MM.1S (cell line): ENCODE results near the gene TRAPPC3.

Source experiments
- DNase-seq: peaks from one replicate; pipeline ENCODE4 v3.0.0-alpha.2; 2015
- H2AFZ ChIP-seq: fragments of 300-600 bp; sonication (generic); 2 replicates; pipeline ENCODE4 v1.6.0; 2016; ENCODE audit warnings: antibody characterized with exemption, low read length
- H3F3A ChIP-seq: fragments of 300-600 bp; sonication (generic); 2 replicates; pipeline ENCODE4 v1.6.1; 2016; ENCODE audit warnings: mild to moderate bottlenecking, antibody characterized with exemption, low read length, moderate library complexity, mixed read lengths; ENCODE audit not compliant: insufficient read depth
- H3K27ac ChIP-seq: fragments of 300-600 bp; sonication (generic); 2 replicates; pipeline ENCODE4 v1.5.1; 2016; ENCODE audit warnings: mild to moderate bottlenecking, low read length
- H3K27me3 ChIP-seq: fragments of 300-600 bp; sonication (generic); replicated peaks from 2 replicates; pipeline ENCODE4 v1.6.0; 2016; ENCODE audit warnings: low read length; ENCODE audit not compliant: insufficient read depth
- H3K36me3 ChIP-seq: fragments of 300-600 bp; sonication (generic); replicated peaks from 2 replicates; pipeline ENCODE4 v1.6.1; 2016; ENCODE audit warnings: mild to moderate bottlenecking, low read length, mixed read lengths; ENCODE audit not compliant: insufficient read depth
- H3K4me1 ChIP-seq: fragments of 300-600 bp; sonication (generic); 2 replicates; pipeline ENCODE4 v1.6.1; 2016; ENCODE audit warnings: low read length, mixed read lengths
- H3K4me2 ChIP-seq: fragments of 300-600 bp; sonication (generic); 2 replicates; pipeline ENCODE4 v1.6.0; 2016; ENCODE audit warnings: low read depth, low read length
- H3K4me3 ChIP-seq: fragments of 300-600 bp; sonication (generic); 2 replicates; pipeline ENCODE4 v1.5.1; 2016; ENCODE audit warnings: low read length, mixed read lengths
- H3K79me2 ChIP-seq: fragments of 300-600 bp; sonication (generic); 2 replicates; pipeline ENCODE4 v1.6.1; 2016; ENCODE audit warnings: mixed run types, low read length, mixed read lengths
- H3K9ac ChIP-seq: fragments of 300-600 bp; sonication (generic); 2 replicates; pipeline ENCODE4 v1.6.1; 2016; ENCODE audit warnings: low read length, mixed read lengths
- H3K9me2 ChIP-seq: fragments of 300-600 bp; sonication (generic); replicated peaks from 2 replicates; pipeline ENCODE4 v1.6.1; 2016; ENCODE audit warnings: mild to moderate bottlenecking, low read length, mixed read lengths; ENCODE audit not compliant: insufficient read depth
- H3K9me3 ChIP-seq: fragments of 300-600 bp; sonication (generic); replicated peaks from 2 replicates; pipeline ENCODE4 v1.6.1; 2016; ENCODE audit warnings: mild to moderate bottlenecking, low read length, mixed read lengths; ENCODE audit not compliant: insufficient read depth
- H4K20me1 ChIP-seq: fragments of 300-600 bp; sonication (generic); 2 replicates; pipeline ENCODE4 v1.6.1; 2016; ENCODE audit warnings: mild to moderate bottlenecking, low read length, moderate library complexity, mixed read lengths; ENCODE audit not compliant: insufficient read depth
- CTCF ChIP-seq: fragments of 300-600 bp; sonication (generic); IDR thresholded peaks from 2 replicates; pipeline ENCODE4 v1.5.1; 2016; ENCODE audit warnings: antibody characterized with exemption, low read length, mixed read lengths
- EZH2 ChIP-seq: fragments of 300-600 bp; sonication (generic); optimal IDR thresholded peaks from 2 replicates; pipeline ENCODE3; 2017; ENCODE audit warnings: low read depth, mild to moderate bottlenecking, antibody characterized with exemption, low read length, mixed read lengths
- EZH2phosphoT487 ChIP-seq: fragments of 300-600 bp; sonication (generic); IDR thresholded peaks from 2 replicates; pipeline ENCODE4 v1.6.1; 2018; ENCODE audit warnings: antibody characterized with exemption, low read length

The TRAPPC3 gene

GRCh38 chr1:36088265-36088576, 61.1 kb downstream of the TRAPPC3 start:
- Histone ChIP-seq H3K27ac (no peak overlapping the region), H3K79me2 (peaks cover 32% of the 10 kb centered on the region), H2AFZ (peak overlapping the region; percentile 100), H3K36me3 (no peaks in the 10 kb centered on the region), H4K20me1 (no peaks in the 10 kb centered on the region), H3K9ac (peak overlapping the region; percentile 94), H3K4me3 (peak overlapping the region; percentile 100), H3F3A (no peaks in the 10 kb centered on the region), H3K4me2 (peak overlapping the region; percentile 100), H3K4me1 (0 out of 2 replicates have a peak, but pooled peaks cover 5% of the 10 kb centered on the region), H3K9me2 (no peaks in the 10 kb centered on the region), H3K27me3 (no peaks in the 10 kb centered on the region), H3K9me3 (no peaks in the 10 kb centered on the region)
- TF ChIP-seq EZH2phosphoT487 (no peak), EZH2 (no peak), CTCF (no peak)
- DNase-seq, result no peak

GRCh38 chr1:36087233-36088123, 61.8 kb downstream of the TRAPPC3 start:
- Histone ChIP-seq H3K9me2 (no peaks in the 10 kb centered on the region), H3F3A (no peaks in the 10 kb centered on the region), H3K79me2 (peaks cover 32% of the 10 kb centered on the region), H3K4me1 (0 out of 2 replicates have a peak, but pooled peaks cover 5% of the 10 kb centered on the region), H3K36me3 (no peaks in the 10 kb centered on the region), H3K27ac (no peak overlapping the region), H3K9ac (no peak overlapping the region), H3K4me3 (no peak overlapping the region), H3K4me2 (no peak overlapping the region), H3K9me3 (no peaks in the 10 kb centered on the region), H3K27me3 (no peaks in the 10 kb centered on the region), H4K20me1 (no peaks in the 10 kb centered on the region), H2AFZ (peak overlapping the region; percentile 100)
- DNase-seq, result no peak
- 0 out of 2 replicates have a peak, but pooled peaks have one; percentile 4 for TF ChIP-seq CTCF
- TF ChIP-seq EZH2, result no peak
